A549 treated with DMSO at 1 μM for 4 hours (cell line): ENCODE results near the gene CPO. TPM values are rescaled to one million over a fixed set of nuclear protein-coding genes. Genes with fewer than 3 reads are reported as not detected.

Source experiments
- total RNA-seq: library from RNA; stranded (reverse); fragments of 200-300 nt; extraction: Qiagen RNA extraction; gene quantifications from 5 replicates; pipeline ENCODE4 v1.2.3, GENCODE V29; 2022; ENCODE audit warnings: low read depth

The CPO gene
- total RNA-seq: 0.09 to 0.19 TPM (median 0.17 TPM) in 3 of 5 replicates, not detected in the others

GRCh38 chr2:206939340-206939739 is at the start of gene CPO:
Gene CPO, plus strand, starts transcription at chr2:206939518. Its CDS starts 82 bp downstream, at chr2:206939600.

Other genes with a start within 250 kb of the CPO start
- gene DYTN, start 221.1 kb upstream of the CPO start, total RNA-seq: not detected in 5 replicates
- 1.6 to 2.2 TPM (median 1.8 TPM) in 5 replicates for gene MDH1B, start 174.2 kb upstream of the CPO start, total RNA-seq
- gene FASTKD2, start 173.9 kb upstream of the CPO start, total RNA-seq: 34.6 to 39.9 TPM (median 36.2 TPM) in 5 replicates
- gene KLF7, start 226.4 kb downstream of the CPO start, total RNA-seq: 16.7 to 29.8 TPM (median 27.0 TPM) in 5 replicates